Activated T-cell treated with anti-CD3 and anti-CD28 coated beads, Interleukin-2, amount 50 U/mL, for 72 hours (primary cell): ENCODE data around the gene RRAD. TPM values are rescaled to one million over a fixed set of nuclear protein-coding genes. Genes with fewer than 3 reads are reported as not detected.
"Not testable (repeated sequence)": the region's sequence is repeated elsewhere in the genome, so short reads cannot be mapped to it uniquely, and the experiment has no call there.

Experiments
- ATAC-seq, 2 donors: fragments of 150-1000 bp; cut with Tn5 transposase; replicated peaks in 1 of 2; 2 replicates each; pipeline ENCODE4 v1.10.0; 2021; ENCODE audit warnings: moderate library complexity in 2 of 2, mild to moderate bottlenecking in 1 of 2
- DNase-seq, 2 donors: peaks; one replicate each; pipeline ENCODE4 v3.0.0; 2021 to 2022; ENCODE audit warnings: mixed read lengths in 1 of 2
- H3K27ac Mint-ChIP-seq: one replicate; pipeline ENCODE4 v1.8.0; 2022; ENCODE audit warnings: mild to moderate bottlenecking, moderate library complexity, mixed read lengths
- H3K27me3 Mint-ChIP-seq: one replicate; pipeline ENCODE4 v1.8.0; 2022; ENCODE audit warnings: low read depth, mixed read lengths
- H3K36me3 Mint-ChIP-seq, 2 donors: one replicate each; pipeline ENCODE4 v1.8.0; 2022; ENCODE audit warnings: mixed read lengths in 2 of 2, mild to moderate bottlenecking in 1 of 2; ENCODE audit not compliant: insufficient read depth in 2 of 2
- H3K4me1 Mint-ChIP-seq: one replicate; pipeline ENCODE4 v1.8.0; 2022; ENCODE audit warnings: low read depth, mixed read lengths
- H3K4me3 Mint-ChIP-seq, 2 donors: one replicate each; pipeline ENCODE4 v1.8.0; 2022; ENCODE audit warnings: mild to moderate bottlenecking in 2 of 2, mixed read lengths in 2 of 2, moderate library complexity in 2 of 2
- H3K9me3 Mint-ChIP-seq, 2 donors: one replicate each; pipeline ENCODE4 v1.8.0; 2022; ENCODE audit warnings: mixed read lengths in 2 of 2
- total RNA-seq, 2 donors: library from RNA; stranded (reverse); gene quantifications; one replicate each; pipeline ENCODE4 v1.2.3, GENCODE V29; 2022

Gene RRAD
- total RNA-seq, 2 donors from 2014 or later = 1.6 to 3.1 TPM

DNA sequence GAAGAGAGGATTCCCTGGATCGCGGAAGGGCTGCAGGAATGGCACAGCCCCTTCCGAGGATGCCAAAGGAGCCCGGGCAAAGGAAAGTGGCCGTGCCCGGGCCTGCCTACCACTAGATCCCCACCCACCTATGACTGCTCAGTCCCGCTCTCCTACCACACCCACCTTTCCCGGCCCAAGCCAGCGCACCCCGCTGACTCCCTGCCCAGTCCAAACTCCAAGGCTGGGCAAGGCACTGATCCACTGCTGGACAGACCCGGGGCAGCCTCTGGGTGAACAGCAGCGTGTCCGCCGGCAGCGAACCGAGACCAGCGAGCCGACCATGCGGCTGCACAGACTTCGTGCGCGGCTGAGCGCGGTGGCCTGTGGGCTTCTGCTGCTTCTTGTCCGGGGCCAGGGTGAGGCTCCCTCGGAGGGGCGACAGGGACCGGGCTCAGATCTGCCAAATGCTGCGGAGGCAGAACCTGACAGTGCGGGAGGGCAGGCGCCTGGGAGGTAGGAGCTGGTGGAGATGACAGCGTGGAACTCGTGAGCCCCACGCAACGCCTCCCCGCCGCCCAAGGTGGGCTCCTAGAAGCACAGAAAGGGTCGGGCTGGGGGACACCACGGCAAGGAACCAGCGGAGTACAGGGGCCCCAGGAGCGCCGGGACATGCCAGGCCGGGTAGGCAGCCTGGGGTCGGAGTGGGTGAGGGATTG, 10.1 kb upstream of the RRAD start, which contains the start of gene CES2:
Gene CES2 (plus strand): TSS at position 203 of the 698 bp plus-strand sequence. CDS start 120 bp downstream, at position 323.
- peaks cover 9 to 17% of the 10 kb centered on the region in 2 donors for H3K36me3 Mint-ChIP-seq
- no peak for ATAC-seq
- peak within 1 kb of the TSS; percentile 91 to 100 for H3K4me3 Mint-ChIP-seq
- no peaks in the 10 kb centered on the region for H3K27me3 Mint-ChIP-seq
- peak within 1 kb of the TSS; percentile 96 for H3K27ac Mint-ChIP-seq
- DNase-seq = no peak
- H3K9me3 Mint-ChIP-seq = no peaks in the 10 kb centered on the region
- peaks cover 45% of the 10 kb centered on the region for H3K4me1 Mint-ChIP-seq

DNA sequence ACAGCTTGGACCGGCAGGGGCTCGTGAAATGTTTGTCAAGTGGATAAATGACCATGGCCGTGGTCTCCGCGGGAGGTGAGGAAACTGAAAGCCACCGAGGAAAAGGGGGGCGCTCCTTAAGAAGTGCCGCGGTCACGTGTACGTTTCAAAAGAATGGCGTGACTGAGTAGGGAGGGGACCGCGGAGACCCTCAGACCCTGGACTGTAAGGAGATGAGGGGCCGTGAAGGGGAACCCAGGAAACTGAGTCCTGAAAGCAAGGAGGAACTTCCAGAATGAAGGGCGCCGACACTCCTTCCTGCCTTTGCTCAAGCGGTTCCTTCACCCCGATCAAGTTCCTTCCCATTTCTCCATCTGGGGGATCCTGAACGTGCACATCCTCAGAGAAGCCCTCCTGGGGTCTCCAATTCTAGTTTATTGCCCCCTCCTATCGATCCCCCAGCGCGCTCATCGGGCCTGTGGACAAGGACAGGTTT, 9.5 kb upstream of the RRAD start:
- not testable (repeated sequence) for H3K9me3 Mint-ChIP-seq, ATAC-seq, DNase-seq, H3K27me3 Mint-ChIP-seq
- Mint-ChIP-seq H3K27ac (peak overlapping the region; percentile 96), H3K4me3 (peak overlapping the region; percentile 91 to 100), H3K4me1 (peaks cover 45% of the 10 kb centered on the region), H3K36me3 (peaks cover 9 to 17% of the 10 kb centered on the region in 2 donors)

DNA sequence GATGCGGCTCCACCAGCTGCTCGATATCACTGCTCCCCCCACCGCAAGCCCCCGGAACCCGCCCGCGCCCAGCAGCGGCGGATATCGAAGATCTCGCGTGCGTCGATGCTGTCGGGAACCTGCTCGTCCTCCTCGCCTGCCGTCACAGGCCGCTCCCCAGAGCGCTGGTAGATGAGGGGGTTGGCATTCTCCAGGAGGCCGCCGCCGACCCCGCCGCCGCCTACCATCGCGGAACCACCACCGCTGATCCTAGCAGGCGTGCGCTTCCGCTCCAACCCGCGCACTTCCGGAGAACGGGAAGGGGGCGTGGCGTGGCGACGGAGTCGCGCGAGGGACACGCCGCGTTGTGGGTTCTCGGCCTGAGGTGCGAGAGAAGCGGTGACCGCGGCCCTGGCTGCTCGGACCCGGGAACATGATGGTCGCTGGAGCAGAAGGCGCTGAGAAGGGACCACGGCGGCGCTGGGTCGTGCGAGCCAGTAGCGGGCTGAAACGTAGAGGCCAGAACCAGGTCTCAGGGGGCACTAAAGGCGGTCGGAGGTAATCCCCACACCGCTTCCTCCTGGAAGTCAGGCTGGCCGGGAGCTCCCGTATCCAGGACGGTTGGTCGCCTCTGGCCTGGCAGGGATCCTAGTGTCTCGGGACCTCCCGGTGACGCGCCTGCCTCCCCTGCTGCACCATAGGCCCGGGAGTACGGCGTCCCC, 9.0 kb upstream of the RRAD start, which contains the start of gene CIAO2B:
Gene CIAO2B (minus strand): TSS at position 265 of the 701 bp plus-strand sequence. CDS start 38 bp downstream, at position 227.
- DNase-seq (peak; percentile 93 to 95), ATAC-seq (peak; percentile 90 to 92)
- Mint-ChIP-seq H3K27ac (peak within 1 kb of the TSS; percentile 96), H3K9me3 (no peaks in the 10 kb centered on the region), H3K27me3 (no peaks in the 10 kb centered on the region), H3K4me3 (peak within 1 kb of the TSS; percentile 91 to 100), H3K4me1 (peaks cover 45% of the 10 kb centered on the region), H3K36me3 (peaks cover 9 to 17% of the 10 kb centered on the region in 2 donors)

DNA sequence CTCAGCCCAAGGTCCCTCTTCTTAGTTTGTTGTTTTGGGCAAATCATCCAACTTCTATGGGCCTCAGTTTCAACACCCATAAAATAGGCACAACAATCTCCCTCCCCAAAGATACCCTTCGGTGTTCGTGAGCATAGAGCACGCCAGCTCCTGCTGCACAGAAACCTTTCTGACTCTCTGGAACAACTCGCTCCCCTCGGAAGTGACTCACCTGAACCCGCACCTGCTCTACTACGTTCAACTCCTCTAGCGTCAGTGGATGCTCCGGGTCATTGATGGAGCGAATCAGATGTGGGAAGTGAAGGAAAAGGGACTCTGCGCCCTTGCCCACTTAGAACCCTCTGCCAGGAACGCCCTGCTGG, 8.4 kb upstream of the RRAD start:
- ATAC-seq (peak; percentile 77 to 78), DNase-seq (peak; percentile 62 to 69)
- Mint-ChIP-seq H3K27me3 (no peaks in the 10 kb centered on the region), H3K27ac (peak overlapping the region; percentile 96), H3K36me3 (peaks cover 9 to 17% of the 10 kb centered on the region in 2 donors), H3K4me3 (peak overlapping the region; percentile 91 to 100), H3K9me3 (no peaks in the 10 kb centered on the region), H3K4me1 (peaks cover 50% of the 10 kb centered on the region)

DNA sequence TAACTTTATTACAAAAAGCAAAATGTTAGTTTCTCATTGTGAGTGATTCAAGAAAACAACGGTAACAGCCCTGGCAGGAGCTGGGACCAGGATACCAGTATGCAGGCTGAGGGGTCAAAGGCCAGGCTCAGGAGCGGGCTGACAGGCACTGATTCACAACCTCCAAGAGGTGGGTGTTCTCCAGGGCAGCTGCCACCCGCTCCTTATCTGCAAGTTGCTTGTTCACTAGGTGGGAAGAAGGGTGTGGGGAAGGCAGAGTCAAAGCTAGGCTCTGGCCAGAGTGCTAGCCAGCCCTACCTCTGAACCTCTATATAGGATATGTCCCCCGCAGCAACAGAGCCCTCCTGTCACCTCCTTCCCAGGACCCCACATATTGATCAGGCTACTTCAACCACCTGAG, 6.7 kb upstream of the RRAD start:
- Mint-ChIP-seq H3K4me1 (peaks cover 61% of the 10 kb centered on the region), H3K36me3 (peaks cover 9 to 17% of the 10 kb centered on the region in 2 donors), H3K27me3 (no peaks in the 10 kb centered on the region), H3K9me3 (no peaks in the 10 kb centered on the region), H3K4me3 (peak overlapping the region; percentile 91 to 100), H3K27ac (peak overlapping the region; percentile 96)
- DNase-seq = no peak
- no peak for ATAC-seq

DNA sequence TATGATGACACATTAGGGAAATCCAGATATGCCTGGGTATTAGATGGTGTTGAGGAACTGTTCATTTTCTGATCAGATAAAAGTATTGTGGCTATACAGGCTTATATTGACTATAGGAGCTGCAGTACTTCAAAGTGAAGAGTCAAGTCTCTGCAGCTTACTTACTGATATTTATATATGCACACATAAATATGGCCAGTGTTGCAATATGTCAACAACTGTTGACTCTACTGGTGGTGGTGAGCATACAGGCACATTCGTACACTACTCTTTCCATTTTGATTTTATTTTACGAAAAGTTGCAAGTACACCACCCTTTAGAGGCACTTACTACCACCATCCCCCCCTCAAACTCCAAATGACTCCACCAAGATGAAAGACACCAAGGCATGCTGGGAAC, 6.3 kb upstream of the RRAD start:
- peaks cover 59% of the 10 kb centered on the region for H3K4me1 Mint-ChIP-seq
- no peaks in the 10 kb centered on the region for H3K9me3 Mint-ChIP-seq
- DNase-seq (no peak), ATAC-seq (no peak)
- H3K36me3 Mint-ChIP-seq = peaks cover 9 to 17% of the 10 kb centered on the region in 2 donors
- no peaks in the 10 kb centered on the region for H3K27me3 Mint-ChIP-seq
- H3K4me3 Mint-ChIP-seq = peak overlapping the region in 1 of 2 donors; percentile 19
- peak overlapping the region; percentile 34 for H3K27ac Mint-ChIP-seq

DNA sequence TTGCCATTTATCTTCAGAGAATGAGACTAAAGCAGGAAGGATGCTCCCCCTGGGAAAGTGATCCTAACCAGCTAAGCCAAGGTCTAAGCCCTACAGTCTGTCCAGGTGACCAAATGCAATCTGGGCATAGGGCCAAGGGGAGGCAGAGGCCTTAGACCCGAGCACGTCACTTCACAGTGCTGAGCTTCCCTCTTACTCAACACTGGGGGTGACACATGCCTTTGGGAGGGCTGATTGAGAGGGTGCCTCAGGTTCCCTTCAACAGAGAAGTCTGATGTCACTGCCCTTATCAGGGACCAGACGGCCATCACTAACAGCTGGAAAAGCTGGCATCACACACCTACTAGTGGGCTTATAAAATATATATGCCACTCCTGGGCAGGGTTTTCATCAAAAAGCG, 4.9 kb upstream of the RRAD start:
- Mint-ChIP-seq H3K36me3 (peaks cover 9 to 17% of the 10 kb centered on the region in 2 donors), H3K4me1 (peaks cover 49% of the 10 kb centered on the region), H3K27ac (no peak overlapping the region), H3K9me3 (no peaks in the 10 kb centered on the region), H3K27me3 (peaks cover 7% of the 10 kb centered on the region), H3K4me3 (no peak overlapping the region)
- ATAC-seq = no peak
- DNase-seq = no peak

DNA sequence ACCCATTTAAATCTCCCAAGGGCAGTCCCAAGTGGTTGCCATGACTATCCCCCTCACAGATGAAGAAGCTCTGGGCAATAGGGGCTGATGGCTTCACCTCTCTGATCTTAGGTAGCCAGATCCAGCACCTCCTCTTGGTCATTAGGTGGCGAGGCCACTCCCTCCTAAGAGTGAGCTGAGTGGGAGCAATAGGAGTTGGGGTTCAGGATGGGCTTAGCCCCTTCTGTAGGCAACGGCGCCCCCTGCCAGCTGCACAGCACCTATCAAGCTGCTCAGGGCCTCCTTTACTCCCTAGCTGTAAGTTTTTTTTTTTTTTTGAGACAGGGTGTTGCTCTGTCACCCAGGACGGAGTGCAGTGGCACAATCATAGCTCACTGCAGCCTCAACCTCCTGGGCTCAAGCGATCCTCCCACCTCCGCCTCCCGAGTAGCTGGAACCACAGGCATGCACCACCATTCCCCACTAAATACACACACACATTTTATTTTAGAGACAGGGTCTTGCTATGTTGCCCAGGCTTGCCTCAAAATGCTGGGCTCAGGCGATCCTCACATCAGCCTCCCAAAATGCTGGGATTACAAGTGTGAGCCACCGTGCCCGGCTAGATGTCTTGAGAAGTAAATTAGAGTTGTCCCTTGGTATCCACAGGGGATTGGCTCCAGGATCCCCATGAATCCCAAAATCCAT, 3.5 kb upstream of the RRAD start:
- Mint-ChIP-seq H3K4me1 (peaks cover 44% of the 10 kb centered on the region), H3K4me3 (no peak overlapping the region), H3K36me3 (peaks cover 4 to 13% of the 10 kb centered on the region in 2 donors), H3K27ac (no peak overlapping the region), H3K9me3 (no peaks in the 10 kb centered on the region), H3K27me3 (peaks cover 10% of the 10 kb centered on the region)
- DNase-seq = peak; percentile 62 to 65
- ATAC-seq = peak; percentile 19 to 24

DNA sequence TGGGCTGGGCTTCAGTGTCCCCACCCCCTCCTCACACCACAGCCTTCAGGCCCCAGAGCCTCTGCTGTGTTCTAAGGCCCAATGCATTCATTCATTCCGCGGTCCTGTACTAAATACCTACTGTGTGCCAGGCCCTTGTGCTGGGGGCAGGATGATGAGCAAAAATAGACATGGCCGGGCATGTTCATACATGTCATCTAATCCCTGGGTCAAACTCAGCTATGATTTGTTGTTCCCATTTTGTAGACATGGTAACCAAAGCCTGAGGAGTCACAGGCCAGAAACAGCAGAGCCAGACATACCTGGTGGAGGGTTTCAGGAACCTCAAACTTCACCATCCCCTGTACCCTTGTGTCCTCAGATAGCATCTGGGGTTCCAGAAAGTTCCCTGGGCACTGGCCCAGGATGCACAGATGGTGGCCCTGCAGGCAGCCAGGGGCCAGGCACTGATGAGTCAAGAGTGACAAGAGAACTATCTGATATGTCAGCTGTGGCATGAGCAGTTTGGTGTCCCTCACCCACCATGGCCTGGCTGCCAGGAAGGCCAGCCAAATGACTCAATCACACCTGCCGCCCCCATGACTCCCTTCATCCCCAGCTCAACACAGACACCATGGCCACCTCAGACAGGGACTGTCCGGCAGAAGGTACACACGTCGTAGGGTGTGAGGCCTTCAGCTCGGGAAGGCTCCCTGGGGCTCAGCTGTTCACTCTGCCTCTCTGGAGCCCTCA, 2.7 kb upstream of the RRAD start:
- H3K4me1 Mint-ChIP-seq = peaks cover 37% of the 10 kb centered on the region
- peaks cover 18% of the 10 kb centered on the region for H3K27me3 Mint-ChIP-seq
- ATAC-seq = peak; percentile 36
- peak in 1 of 2 donors; percentile 31 for DNase-seq
- peak overlapping the region; percentile 25 for H3K27ac Mint-ChIP-seq
- H3K4me3 Mint-ChIP-seq = no peak overlapping the region
- no peaks in the 10 kb centered on the region for H3K9me3 Mint-ChIP-seq
- peaks cover 0 to 6% of the 10 kb centered on the region in 2 donors for H3K36me3 Mint-ChIP-seq

DNA sequence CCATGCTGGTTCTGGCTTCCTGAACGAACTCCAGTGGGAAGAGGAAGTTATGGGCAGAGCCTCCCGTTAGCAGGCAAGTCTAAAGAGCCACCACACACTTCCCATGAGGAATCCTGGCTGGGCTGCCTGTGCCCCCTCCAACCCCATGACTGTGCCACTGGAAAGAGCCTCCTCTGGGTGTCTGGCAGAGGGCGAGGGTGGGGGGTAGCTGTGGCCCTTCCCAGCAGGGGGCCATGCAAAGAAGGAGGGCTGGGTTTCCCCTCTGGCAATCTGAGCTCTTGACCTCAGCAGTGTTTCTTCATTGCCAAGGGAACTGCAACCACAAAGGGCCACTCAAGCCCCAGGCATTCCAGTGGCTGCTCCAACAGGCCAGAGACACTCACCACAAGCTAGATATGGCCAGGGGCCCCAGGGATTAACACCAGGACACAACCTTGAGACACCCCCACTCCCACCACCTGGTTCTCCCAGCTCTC, 1.7 kb upstream of the RRAD start:
- H3K9me3 Mint-ChIP-seq = no peaks in the 10 kb centered on the region
- peaks cover 26% of the 10 kb centered on the region for H3K4me1 Mint-ChIP-seq
- H3K27ac Mint-ChIP-seq = no peak overlapping the region
- DNase-seq (no peak), ATAC-seq (no peak)
- H3K36me3 Mint-ChIP-seq = no peaks in the 10 kb centered on the region
- no peak overlapping the region for H3K4me3 Mint-ChIP-seq
- H3K27me3 Mint-ChIP-seq = peaks cover 21% of the 10 kb centered on the region

DNA sequence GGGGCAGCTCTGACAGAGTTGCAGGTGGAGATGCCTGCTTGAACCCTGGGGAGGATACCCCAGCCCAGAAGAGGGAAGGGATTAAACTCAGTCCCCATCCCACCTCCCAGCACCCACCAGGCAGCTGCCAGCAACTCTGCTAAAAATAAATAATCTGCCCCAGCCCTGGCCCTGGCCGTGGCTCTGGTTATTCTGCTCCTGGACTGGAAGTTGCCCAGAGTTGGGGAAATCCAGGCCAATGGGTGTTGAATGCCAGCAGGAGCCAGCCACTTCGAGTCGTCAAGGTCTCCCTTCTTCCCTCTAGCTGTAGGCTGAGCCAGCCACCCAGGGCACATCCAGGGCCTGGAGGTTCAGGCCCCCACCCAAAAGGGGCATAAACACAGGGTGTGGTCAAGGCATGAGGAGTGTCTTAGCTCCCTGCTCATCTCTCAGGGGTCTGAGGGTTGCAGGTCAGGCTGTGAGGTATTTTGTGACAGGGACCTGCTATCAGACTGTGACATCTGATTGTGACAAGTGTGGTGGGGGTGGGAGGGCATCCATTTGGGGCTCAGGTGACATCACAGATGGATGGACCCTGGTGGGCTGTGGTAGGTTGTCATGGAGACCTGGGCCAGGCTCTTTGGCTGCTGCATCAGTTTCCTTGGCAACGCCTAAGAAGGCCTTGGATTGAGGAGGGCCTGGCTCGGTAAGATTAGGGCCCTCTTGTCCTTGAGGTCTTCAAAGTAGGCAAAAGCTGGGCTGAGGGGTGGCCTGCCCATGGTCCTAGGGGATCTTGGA, 1.0 kb upstream of the RRAD start:
- Mint-ChIP-seq H3K36me3 (no peaks in the 10 kb centered on the region), H3K4me1 (peaks cover 21% of the 10 kb centered on the region), H3K9me3 (no peaks in the 10 kb centered on the region), H3K4me3 (peak overlapping the region in 1 of 2 donors; percentile 75), H3K27ac (no peak overlapping the region), H3K27me3 (peaks cover 21% of the 10 kb centered on the region)
- ATAC-seq (no peak), DNase-seq (no peak)
